K562 treated with DMSO at 1 percent for 12 hours (cell line): ENCODE measurements around the gene PAH. TPM values are rescaled to one million over a fixed set of nuclear protein-coding genes. Genes with fewer than 3 reads are reported as not detected.

Source experiments
- total RNA-seq: library from RNA; unstranded; fragments of 300-600 nt; gene quantifications from 2 replicates; pipeline ENCODE4 v1.2.3, GENCODE V29; 2022; ENCODE audit not compliant: insufficient read depth

The PAH gene
- total RNA-seq: not detected in 2 replicates

GRCh38 chr12:102917026-102917787 is at the start of gene PAH:
TSS of gene PAH (minus strand) at chr12:102917244. CDS start at chr12:102917130, 114 bp downstream.

GRCh38 chr12:102957339-102958050 is 40.5 kb upstream of the PAH start, which contains the start of gene ASCL1:
TSS of gene ASCL1 (plus strand) at chr12:102957674. CDS start at chr12:102958245, 571 bp downstream.

Other genes with a start within 250 kb of the PAH start
- gene ASCL1, start 40.4 kb upstream of the PAH start, total RNA-seq: 0.43 and 0.99 TPM in 2 replicates